HG03045 (cell line): ENCODE data around the gene BMPR1B.
"Not testable (repeated sequence)": the region's sequence is repeated elsewhere in the genome, so short reads cannot be mapped to it uniquely, and the experiment has no call there.

Experiments used
- ATAC-seq: cut with Tn5 transposase; IDR thresholded peaks from one replicate; pipeline ENCODE4 v1.9.1; 2021; ENCODE audit warnings: mild to moderate bottlenecking, moderate library complexity; ENCODE audit not compliant: unreplicated experiment

The BMPR1B gene

GRCh38 chr4:94831607-94832006 is 73.9 kb downstream of the BMPR1B start:
- ATAC-seq, result no peak

- ATAC-seq, result not testable (repeated sequence)
Measured at GRCh38 chr4:94832329-94832728, 74.6 kb downstream of the BMPR1B start.

- ATAC-seq, result no peak
Measured at GRCh38 chr4:94833394-94833793, 75.6 kb downstream of the BMPR1B start.

DNA sequence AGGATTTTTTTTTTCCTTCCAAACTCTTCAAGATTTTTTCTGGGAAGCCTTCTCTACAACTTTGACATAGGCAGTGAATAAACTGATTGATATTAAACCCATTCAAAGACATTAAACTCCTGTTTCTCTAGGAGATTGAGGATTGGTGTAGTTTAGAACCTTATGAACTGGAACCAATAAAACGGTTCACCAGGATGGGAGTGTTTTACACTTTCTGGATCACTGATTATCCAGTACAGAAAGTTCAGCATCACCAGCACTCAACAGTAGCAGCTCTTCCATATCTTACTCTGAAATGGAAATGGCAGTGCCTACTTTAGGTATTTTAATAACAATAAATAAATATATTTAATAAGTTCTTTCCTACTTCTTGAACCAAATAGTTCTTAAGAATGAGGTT is 76.7 kb downstream of the BMPR1B start:
- no peak for ATAC-seq

GRCh38 chr4:94841166-94841863 is 83.6 kb downstream of the BMPR1B start:
- ATAC-seq, result not testable (repeated sequence)

DNA sequence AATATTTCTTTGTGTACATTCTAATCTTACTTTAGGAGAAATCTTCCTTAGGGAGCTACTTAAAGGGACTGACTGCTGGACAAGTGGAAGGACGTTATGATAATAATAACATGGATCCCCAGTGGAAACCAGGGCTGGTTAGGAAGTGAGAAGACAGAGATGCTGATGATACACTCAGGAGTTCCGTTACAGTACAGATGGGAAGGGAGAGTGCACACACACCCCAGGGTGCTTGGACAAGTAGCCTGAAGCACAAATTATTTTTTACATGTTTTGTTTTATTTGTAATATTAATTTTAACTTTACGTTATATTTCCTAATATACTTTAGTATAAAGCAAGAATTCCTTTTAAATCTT is 84.1 kb downstream of the BMPR1B start:
- ATAC-seq, result no peak

DNA sequence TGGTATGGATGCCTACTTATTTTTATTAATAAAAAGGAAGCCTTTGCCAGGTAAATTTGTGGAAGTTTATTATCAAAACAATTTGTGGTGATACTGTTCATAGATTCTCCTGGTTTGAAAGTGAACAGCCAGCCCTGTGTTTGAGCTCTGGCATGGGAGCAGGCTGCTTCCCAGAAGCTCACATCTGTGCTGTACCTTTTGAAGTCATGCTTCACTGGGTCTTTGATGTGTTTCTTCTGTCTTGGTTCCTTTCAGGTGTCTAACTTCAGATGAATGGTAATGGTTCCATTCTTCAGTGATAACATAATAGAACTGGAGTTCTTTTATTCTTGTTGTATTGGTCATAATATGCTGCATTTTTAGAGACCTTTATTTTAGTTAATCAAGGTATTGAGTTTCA is 85.5 kb downstream of the BMPR1B start:
- no peak for ATAC-seq

DNA sequence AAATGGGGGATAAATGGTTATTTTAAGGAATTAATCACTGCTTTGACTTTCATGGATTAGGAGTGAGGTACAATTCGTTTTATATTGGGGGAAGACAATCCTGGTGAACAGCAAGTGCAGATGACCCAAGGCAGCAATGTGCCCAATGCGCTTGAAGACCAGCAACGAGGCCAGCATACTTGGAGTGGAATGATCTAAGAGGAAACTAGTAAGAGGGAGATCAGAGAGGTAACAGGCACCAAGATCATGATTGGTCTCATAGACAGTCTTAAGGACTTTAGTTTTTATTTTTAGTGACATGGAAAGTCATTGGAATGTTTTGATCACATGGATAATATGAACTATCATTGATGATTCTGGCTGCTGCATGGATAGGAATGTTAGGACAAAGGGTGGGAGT is 90.6 kb downstream of the BMPR1B start:
- ATAC-seq, result no peak

DNA sequence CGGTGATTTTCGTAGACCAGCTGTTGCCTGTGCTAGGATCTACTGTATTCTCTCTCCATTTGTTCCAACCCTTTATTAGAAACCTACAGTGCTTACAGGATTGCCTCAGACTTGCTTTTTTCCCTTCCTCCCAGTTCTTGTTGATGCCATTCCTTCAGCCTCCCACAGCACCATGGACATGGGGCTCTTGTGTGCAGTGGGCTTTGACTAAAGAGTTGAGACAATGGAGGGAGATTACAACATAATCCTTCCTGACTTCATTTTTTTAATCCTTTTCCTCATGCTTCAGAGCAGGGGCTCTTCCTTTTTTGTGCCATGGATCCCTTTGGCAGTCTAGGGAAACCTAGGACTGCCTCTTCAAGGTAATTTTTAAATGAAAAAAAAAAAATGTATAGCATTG is 92.1 kb downstream of the BMPR1B start:
- ATAC-seq, result no peak

- ATAC-seq, result no peak
Measured at GRCh38 chr4:94852616-94853015, 94.9 kb downstream of the BMPR1B start.

GRCh38 chr4:94856030-94856429 is 98.3 kb downstream of the BMPR1B start:
- ATAC-seq, result no peak

DNA sequence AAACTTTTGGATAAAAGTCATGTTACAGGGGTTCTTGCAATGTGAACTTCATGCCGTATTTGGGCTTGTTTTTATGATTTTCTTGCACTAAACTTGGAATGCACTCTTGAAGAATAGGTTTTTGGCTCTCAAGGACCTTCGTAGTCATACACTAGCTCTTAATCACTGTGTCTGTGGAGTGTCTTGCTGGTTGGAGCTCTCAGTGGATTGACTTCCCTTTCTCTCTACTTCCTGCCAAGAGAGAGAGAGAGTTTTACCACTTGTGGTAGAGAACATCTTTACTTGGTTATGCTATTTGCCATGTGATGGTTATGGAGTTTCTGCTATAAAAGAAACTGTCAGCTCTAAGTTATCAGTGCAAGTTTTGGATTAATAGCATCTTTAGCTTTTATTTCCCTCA is 112.4 kb downstream of the BMPR1B start:
- no peak for ATAC-seq

DNA sequence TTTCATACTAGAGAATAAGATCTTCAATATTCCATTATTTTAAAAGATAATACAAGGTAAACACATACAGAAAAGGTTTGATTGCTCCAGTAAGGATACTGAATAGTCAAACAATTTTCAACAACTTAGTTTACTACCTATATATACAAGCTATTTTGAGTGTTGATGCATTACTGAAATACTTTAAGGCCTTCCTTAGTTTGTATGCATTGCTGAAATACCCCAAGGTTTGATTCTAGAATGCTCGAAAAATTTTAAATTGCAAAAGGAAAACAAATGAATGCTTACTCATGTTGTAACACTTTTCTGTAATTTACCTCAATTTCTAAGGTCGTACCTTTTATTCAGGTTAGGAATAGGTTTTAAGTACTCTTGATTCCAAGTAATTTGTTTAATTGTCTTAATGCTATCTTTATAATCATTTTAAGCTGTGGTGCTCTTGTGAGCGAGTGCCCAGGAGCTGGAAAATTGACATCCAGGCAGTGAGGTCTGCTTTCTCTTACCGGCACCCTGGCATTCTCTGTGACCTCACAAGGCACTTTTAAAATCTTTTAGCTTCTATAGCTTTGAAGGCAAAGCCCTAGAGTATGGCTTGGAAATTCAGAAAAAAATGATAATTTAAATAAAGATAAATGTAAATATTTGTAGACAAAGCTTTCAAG is 114.0 kb downstream of the BMPR1B start:
- ATAC-seq, result no peak

GRCh38 chr4:94877973-94878372 is 120.2 kb downstream of the BMPR1B start:
- no peak for ATAC-seq

GRCh38 chr4:94880956-94881355 is 123.2 kb downstream of the BMPR1B start:
- no peak for ATAC-seq

- ATAC-seq, result no peak
Measured at GRCh38 chr4:94882756-94883155, 125.0 kb downstream of the BMPR1B start.

DNA sequence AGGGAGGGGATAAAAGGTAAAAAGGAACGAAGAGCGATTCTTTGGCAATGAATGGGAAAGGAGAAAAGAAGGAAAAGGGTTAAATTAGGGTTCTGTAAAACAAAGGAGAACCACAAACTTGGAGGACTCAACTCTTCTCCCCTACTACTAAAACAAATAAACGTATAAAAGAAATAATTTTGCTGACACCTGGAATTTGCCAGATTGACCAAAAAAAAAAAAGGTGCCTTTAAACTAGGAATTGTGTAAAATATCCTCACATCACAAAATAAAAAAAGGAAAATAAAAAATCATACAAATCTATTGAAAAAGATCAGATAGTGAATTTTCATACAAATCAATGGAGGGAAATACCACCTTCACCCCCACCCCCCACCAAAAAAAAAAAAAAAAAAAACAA is 129.3 kb downstream of the BMPR1B start:
- no peak for ATAC-seq

DNA sequence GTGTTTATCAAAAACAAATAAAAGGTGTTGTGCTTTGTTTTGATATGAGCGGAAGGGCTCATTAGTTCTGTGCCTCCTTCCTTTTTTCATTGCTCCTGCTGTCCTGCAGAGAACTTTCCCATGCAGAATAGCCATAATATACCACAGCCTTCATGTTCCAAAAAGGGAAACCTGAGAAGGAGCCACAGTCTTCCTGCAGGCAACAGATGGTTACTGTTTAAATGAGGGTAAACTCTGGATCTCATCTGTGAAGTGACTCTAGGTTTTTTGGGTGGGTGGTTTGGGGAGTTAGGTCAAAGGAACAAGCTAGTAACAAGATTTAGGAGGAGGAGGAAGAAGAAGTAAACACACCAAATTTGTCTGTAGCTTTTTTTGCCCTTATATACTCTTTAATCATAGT is 131.8 kb downstream of the BMPR1B start:
- ATAC-seq, result no peak

DNA sequence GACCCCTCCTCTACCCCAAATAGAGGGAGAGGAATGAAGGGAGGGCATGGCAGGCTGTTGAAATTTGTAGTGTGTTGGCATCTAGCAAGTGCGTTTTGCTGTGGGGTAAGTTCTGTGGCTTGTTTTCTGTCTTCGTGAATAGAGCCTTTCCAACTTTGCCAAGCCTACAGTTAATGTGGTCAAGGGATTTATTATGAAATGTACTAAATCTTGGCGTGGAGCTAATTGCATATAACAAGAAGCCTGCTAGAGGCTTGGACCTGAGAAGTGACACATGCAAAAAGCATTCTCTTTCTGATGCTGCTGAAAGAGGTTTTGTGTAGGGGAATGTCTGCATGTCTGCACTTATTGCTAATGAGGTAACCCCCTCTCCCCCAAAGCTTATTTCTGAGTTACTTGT is 132.2 kb downstream of the BMPR1B start:
- no peak for ATAC-seq

DNA sequence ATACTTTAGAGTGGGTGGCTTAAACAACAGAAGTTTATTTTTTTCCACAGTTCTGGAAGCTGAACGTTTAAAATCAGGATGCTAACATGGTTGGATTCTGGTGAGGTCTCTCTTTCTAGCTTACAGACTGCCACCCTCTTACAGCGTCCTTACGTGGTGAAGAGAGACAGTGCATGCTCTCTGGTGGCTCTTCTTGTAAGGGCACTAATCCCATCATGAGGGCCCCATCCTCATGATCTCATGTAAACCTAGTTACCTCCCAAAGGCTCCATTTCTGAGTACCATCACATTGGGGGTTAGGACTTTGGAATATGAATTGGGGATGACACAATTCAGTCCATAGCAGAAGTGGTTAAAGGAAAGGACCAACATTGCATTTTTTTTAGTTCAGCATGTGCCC is 132.8 kb downstream of the BMPR1B start:
- no peak for ATAC-seq

GRCh38 chr4:94892051-94892450 is 134.3 kb downstream of the BMPR1B start:
- no peak for ATAC-seq

DNA sequence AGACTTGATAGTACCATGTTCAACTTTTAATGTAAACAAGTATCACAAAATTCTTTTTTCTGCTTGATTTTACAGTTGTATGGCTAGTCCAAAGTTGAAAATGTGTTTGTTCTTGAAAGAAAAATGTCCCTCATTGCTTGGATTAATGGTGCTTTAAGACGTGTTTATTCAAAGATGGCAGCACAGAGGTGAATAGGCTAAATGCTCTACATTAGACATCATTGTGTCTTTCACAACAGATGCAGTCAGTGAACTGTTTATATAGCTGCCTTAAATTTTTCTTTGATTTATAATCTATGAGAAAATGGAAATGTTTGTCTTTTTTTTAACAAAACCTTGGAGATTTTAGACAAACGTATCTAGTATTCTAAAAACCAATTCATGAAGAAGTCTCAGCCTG is 137.3 kb downstream of the BMPR1B start:
- ATAC-seq, result no peak

DNA sequence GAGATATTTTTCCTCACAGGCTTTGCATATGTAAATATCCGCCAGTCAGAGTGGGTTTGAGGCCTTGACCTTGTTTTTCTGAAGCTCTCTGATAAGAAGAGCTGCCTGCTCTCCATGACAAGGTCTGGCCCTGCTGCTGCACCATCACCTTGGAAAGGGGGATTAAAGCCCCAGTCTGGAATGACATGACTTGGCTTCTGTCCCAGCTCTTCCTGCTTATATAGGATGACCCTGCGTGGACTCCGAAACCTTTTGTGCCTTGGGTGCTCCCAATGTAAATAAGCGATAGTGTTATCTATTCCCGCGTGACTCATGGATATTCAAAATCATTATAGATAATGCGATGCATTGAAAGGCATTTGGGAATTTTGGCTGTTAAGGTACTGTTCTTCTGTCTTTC is 139.3 kb downstream of the BMPR1B start:
- ATAC-seq, result no peak
